GM18861 (cell line): ENCODE measurements around the gene NR2E1.

Experiments
- ATAC-seq: cut with Tn5 transposase; IDR thresholded peaks from one replicate; pipeline ENCODE4 v1.9.1; 2021; ENCODE audit not compliant: unreplicated experiment

The NR2E1 gene

GRCh38 chr6:108165714-108166663 lies at the start of gene NR2E1:
Gene NR2E1, plus strand, starts transcription at chr6:108166022. Its CDS starts 744 bp downstream, at chr6:108166766.
- no peak for ATAC-seq

GRCh38 chr6:108116546-108117426 lies 49.0 kb upstream of the NR2E1 start:
- no peak for ATAC-seq

- ATAC-seq, result no peak
These were observed 48.1 kb upstream of the NR2E1 start for GRCh38 chr6:108117427-108118358.

GRCh38 chr6:108118359-108118724 lies 47.5 kb upstream of the NR2E1 start:
- no peak for ATAC-seq

- no peak for ATAC-seq
These were observed 46.7 kb upstream of the NR2E1 start for GRCh38 chr6:108118810-108119768.

- no peak for ATAC-seq
These were observed 46.1 kb upstream of the NR2E1 start for GRCh38 chr6:108119769-108120141.

GRCh38 chr6:108120311-108120710 lies 45.5 kb upstream of the NR2E1 start:
- no peak for ATAC-seq

- ATAC-seq, result no peak
These were observed 44.2 kb upstream of the NR2E1 start for GRCh38 chr6:108121612-108122011.

GRCh38 chr6:108123481-108123929 lies 42.3 kb upstream of the NR2E1 start:
- no peak for ATAC-seq

GRCh38 chr6:108123946-108124345 lies 41.9 kb upstream of the NR2E1 start:
- ATAC-seq, result no peak

GRCh38 chr6:108127056-108127455 lies 38.8 kb upstream of the NR2E1 start:
- ATAC-seq, result no peak

- no peak for ATAC-seq
These were observed 38.0 kb upstream of the NR2E1 start for GRCh38 chr6:108127826-108128225.

- no peak for ATAC-seq
These were observed 35.6 kb upstream of the NR2E1 start for GRCh38 chr6:108130262-108130661.

- no peak for ATAC-seq
These were observed 33.0 kb upstream of the NR2E1 start for GRCh38 chr6:108132863-108133262.

GRCh38 chr6:108133594-108134179 lies 32.1 kb upstream of the NR2E1 start:
- ATAC-seq, result no peak

GRCh38 chr6:108134213-108134970 lies 31.4 kb upstream of the NR2E1 start:
- ATAC-seq, result no peak

- no peak for ATAC-seq
These were observed 23.6 kb upstream of the NR2E1 start for GRCh38 chr6:108142240-108142639.

- no peak for ATAC-seq
These were observed 20.2 kb upstream of the NR2E1 start for GRCh38 chr6:108145639-108146038.
